HG03565 (cell line): Measurements from ENCODE around the gene DAPP1.

Source experiments
- ATAC-seq: cut with Tn5 transposase; IDR thresholded peaks from one replicate; pipeline ENCODE4 v1.9.1; 2021; ENCODE audit warnings: mild to moderate bottlenecking, moderate library complexity; ENCODE audit not compliant: unreplicated experiment

The DAPP1 gene

DNA sequence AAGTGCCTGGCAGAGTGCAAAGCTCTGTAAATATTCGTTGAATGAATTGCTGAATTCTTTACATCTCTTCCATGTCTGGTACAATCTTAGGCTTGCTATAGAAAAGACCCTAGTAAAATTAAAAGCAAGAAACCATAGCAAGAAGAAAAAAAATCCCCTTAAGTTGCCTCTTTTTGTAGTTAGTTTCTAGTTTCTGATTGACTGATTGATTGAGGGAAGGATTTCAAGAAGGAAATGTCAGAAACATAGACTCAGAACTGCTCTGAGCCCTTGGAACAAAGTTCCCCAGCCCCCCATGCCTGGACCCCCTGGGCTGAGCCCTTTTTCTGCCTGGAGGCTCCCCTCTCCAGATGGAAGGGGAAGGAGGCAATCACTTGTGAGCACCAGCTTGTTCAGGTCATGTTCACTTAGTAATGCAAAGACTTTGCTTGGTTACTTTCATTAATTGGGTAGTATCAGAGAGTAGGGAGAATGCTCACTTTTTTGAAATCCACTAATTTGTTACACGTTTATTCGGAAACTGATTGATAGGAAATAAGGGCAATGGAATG is 35.6 kb downstream of the DAPP1 start:
- ATAC-seq = no peak

DNA sequence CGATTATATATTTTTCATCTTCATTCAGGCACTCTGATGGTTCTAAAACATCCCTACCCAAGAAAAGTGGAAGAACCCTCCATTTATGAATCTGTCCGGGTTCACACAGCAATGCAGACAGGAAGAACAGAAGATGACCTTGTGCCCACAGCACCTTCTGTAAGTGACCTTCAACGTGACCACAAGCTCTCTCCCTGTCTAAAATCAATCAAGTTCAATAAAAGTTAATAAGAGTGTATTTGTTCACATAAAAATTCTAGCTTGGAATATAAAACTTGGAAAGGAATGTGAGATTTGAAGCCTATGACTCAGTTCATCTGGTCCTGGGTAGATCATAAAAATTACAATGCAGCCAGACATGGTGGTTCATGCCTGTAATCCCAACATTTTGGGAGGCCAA is 36.6 kb downstream of the DAPP1 start:
- no peak for ATAC-seq

DNA sequence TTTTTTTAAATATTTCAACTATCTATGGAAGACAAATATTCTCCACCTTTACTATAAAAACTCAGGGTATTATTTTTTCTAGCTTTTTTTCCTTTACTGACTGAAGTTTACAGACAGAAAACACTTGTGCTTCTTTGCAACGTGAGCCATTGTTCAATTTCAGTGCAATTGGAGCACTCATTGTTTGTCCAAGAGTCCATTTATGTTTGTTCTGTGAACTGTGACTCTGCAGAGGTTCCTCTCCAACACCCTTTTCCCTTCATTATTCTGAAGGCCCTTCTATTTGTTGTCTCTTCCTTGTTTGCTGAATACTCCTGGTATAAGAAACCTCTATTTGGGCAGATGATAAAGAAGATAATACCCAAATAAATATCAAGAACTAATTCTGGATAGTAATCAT is 37.4 kb downstream of the DAPP1 start:
- ATAC-seq = no peak

DNA sequence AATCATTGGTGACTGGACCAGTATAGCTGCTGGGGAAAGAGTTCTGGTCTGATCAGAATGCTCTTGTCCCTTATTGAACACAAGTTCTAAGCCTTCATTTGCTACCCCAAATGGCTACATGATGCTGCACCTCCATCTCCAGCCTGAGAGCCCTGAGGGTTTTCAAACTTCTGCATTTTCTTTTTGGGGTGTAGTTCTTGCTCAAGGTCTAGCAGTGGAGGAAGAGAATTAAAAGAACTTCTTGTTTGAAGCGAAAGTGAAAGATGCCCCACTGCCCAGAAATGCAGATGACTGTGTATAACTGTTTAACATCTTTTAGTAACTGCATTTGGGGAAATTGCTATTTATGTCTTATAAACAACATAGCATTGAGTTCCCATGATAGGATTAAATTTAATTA is 39.1 kb downstream of the DAPP1 start:
- peak; percentile 38 for ATAC-seq

DNA sequence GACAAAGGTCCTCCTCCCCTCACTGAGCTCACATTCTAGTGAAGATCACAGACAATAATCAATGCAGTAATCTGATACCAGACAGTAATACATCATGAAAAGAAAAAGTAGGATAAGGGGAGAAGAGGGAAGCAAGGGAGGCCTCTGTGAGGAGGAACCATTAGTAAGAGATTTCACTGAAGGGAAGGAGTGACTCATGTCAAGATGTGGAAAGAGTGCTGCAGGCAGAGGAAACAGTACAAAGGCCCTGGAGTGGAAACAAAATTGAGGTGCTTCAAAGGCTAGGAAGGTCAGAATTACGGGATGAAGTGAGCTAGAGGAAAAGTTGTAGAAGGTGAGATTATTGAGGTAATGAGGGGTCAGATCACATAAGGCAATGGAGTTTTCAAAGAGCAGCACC is 39.5 kb downstream of the DAPP1 start:
- ATAC-seq = no peak

DNA sequence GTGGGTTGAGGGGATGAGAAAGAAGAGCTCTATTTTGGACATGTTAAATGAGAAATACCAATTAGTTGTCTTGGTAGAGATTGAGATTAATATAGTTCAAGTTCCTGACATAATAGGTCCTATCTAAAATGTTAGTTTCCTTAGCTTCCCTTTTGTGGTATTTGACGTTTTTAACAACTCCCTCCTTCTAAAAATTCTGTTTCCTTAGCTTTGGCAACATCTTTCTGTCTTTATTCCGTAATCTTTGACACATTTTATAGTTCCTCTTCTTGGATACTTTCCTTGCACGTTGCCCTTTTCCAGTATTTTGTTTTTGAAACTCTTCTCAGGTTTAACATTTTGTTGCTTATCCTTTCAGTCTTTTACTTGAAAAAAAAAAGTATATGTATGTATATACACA is 40.7 kb downstream of the DAPP1 start:
- ATAC-seq = no peak

DNA sequence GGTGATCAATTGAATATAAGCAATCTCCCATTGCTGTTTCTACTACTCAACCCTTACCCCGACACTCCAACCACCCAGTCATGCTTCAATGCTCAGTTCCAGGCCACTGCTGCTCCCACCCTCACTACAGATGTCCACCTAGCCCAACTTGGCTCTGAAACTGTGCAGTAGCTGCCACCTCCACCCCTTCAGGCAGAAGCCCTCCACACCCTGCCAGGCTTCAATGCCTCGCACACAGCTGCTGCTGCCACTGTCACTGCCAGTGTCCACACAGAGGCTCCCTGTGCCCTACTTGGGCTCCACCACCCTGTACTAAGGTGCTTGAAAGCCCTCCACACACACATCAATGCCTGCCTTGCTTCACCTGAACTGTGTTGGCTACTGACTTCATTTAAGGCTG is 43.0 kb downstream of the DAPP1 start:
- no peak for ATAC-seq

DNA sequence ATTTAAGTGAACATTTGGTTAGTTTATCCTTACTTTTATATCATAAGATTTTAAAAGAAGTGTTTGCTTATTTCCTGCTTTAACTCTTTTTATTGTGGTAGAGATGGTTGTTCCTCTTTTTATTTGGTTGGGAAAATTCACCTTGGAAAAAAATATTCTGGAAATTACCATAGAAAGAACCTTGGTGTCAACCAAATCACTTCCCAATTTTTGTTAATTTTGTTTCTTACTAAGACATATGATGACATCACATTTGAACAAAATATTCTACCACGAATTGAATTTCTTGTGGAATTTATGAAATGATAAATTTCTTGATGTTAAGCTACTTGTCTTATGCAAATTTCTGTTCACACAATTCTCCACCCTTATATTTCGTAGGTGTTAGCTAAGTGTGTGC is 43.9 kb downstream of the DAPP1 start:
- no peak for ATAC-seq

DNA sequence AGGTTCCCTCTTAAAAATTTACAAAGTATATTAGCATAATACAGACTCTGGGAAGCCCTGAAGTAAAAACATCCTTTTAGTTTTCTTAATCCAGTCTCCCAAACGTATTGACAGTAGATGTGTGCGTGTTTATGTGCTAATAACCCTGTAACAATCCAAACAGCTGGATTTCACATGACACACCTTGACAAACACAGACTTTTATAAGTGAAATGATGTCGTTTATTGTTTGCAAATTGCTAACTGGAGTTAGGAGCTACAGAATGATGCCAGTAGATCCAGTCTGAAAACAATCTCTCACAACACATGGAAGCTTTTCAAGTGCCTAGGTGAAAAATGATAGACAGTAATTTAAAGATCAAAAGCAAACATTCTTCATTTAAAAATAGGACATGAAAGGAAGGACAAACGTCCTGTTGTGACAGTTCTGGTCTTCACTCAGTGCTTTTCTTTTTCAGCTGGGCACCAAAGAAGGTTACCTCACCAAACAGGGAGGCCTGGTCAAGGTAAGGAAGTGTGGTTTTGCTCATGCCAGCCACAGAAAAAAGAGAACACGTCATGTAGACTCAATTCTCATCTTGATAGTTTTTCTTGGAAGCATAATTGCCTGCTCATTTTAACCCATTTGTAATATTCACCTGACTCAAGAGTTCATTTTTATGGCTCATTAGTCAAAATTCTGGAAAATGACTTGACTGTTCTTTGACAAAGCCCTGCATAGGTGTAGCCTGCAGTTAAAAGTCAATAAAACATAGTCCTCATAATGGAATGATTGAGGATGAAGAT is 44.7 kb downstream of the DAPP1 start:
- ATAC-seq = peak; percentile 56

DNA sequence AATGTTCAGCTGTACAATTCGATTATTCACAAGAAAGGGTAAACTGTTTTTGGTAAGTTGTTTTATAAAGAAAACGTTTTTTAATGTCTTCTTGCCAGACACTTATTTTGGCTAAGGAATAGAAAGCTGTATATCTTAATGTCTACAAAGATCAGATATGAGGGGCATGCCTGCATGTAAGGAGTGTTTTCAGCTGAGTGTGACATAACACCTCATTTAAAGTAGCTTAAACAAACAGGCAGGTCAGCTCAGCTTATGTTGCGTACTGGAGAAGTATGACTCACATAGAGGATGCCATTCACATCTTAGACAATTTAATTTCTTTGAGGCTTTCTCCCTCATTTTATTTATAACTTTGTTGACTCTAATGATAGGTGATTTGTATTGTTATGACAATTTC is 47.2 kb downstream of the DAPP1 start:
- ATAC-seq = no peak

DNA sequence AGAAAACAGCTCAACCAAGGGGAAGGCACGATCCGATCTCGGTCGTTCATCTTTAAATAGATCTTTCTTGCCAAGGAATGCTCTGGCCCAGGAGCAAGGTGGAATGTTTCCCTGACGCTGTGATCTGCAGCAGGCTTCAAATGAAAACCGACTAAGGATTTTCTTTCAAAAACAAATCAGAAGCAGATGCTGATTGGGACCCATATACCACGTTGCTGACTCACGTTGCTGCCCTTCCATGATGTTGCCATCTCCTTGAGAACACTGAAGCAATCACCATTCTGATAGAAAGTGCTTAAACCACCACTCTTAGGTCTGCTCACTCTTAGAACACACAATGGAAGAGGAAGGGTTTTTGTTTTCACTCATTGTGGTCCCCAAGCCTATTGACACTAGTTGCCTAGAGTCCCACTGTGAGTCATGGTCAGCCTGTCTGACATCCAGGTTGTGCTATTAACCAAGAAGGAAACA is 51.5 kb downstream of the DAPP1 start:
- ATAC-seq = peak; percentile 68

DNA sequence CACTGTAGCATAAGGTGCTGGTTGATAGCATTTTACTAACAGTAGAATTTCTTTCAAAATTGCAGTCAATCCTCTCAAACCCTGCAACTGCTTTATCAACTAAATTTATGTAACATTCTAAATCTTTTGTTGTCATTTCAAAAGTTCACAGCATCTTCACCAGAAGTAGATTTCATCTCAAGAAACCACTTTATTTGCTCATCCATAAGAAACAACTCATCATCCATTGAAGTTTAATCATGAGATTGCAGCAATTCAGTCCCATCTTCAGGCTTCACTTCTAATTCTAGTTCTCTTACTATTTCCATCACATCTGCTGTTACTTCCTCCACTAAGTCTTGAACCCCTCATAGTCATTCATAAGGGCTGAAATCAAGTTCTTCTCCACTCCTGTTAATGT is 55.9 kb downstream of the DAPP1 start:
- ATAC-seq = no peak

DNA sequence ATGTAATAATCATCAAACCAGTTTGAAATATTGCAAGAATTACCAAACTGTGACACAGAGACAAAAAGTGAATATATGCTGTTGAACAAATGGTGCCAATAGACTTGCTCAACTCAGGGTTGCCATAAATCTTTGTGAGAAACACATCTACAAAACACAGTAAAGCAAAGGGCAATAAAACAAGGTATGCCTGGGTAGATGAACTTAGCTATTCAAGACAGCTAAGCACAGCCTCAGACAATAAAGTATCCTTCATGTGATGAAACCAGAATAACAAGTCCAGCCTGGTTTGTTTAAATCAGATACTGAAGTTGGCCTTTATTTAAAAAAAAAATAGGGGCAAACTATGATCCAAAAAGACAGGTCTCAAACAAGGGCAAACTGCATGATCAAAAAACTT is 58.4 kb downstream of the DAPP1 start:
- no peak for ATAC-seq

DNA sequence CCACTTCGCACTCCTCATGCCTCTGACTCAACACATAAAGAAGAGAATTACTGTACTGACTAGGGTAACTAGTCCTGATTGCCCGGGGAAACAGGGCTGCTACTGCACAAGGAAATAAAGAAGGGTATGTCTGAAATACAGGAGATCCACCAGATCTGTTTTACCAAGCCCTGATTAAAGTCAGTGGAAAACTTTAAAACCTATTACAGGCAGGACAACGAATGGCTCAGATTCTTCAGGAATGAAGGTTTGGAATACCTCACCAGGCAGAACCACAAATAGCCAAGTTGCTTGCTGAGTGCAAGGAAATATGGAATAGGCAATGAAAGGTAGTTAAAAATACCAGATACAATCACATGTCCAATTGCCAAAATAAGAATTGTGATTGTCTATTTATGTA is 60.3 kb downstream of the DAPP1 start:
- ATAC-seq = no peak

DNA sequence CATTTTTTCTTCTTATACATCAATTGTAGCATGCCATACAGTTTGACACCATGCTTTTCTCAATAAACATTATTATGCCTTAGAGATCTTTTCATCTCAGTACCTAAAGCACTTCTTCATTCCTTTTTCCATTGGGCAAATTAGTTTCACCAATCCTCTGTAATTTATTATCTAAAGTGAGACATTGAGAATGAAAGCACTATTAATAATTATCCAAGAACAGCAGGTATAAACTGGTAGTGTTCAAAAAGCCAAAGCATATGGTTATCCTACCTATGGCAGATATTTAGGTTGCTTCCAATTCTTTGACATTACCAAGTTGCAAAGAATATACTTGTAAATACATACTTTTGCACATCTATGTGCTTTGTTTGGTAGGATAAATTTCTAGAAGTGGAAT is 62.0 kb downstream of the DAPP1 start:
- ATAC-seq = no peak

DNA sequence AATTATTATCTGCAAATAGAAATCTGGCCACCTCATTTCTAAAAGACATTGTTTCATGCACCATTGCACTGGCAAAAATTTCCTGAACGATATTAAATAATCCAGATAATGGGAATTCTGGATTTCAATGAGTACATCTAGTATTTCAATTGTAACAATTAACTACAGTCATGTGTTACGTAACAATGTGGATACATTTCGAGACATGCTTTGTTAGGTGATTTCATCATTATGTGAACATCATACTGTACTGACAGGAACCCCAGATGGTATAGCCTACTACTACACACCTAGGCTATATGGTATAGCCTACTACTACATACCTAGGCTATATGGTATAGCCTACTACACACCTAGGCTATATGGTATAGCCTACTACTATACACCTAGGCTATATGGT is 62.8 kb downstream of the DAPP1 start:
- no peak for ATAC-seq

DNA sequence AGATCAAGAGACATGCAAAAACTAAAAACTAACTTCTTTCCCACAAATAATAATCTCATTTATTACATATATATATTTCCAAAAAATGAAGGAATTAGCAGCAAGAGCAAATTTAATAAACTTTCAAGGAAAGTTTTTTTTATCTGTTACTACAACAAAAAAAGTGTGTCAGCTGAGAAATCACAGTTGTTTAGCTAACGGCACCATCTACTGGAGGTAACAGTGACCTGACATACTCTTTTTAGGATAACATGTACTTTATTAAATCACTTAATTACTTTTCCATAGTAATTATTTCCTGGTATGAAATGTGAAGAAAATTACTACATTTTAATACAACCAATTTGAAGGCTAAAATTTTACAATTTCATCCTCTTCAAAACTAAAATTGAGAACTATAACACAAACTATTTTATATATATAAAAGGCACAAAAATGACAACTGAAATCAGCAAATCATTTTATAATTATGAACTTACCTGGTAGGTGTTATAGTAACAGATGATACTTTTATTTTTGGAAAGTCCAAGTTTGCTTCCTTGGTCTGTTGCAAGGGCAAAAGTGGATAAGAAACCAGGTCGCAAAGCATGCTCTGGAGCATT is 68.5 kb downstream of the DAPP1 start:
- peak; percentile 51 for ATAC-seq

DNA sequence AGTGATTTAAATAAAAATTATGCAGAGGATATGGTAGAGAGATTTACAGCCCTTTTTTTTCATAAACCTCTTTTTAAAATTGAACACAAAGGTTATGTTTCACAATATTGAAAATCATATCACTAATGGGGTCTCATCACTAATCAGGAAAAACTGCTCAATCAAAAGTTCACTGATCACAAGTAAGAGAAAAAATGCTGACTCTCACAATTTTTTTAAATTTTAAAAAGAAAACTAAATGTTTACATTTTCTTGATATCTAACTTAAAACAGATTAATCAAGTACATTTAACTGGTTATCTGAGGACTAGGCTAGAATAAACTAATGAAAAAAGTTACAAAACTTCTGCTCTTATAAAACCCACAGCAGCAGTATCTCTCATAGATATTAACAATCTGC is 69.1 kb downstream of the DAPP1 start:
- no peak for ATAC-seq

DNA sequence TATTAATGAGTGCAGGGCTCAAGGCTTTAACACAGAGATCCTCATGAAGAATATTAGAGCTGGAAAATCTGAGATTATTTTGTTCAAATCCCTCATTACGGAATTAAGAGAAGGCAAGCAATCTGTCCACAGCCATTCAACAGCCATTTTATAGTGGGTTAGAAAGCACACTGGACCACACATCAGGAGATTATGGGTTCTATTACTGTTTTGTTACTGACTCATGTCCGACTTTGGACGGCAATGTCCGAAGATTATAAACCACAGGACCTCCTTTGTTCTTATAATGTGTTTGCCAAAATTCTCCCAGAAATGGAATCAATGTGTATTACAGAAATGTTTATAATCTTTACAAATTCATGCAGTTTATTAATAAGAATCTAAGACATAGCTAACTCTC is 69.5 kb downstream of the DAPP1 start:
- ATAC-seq = no peak

DNA sequence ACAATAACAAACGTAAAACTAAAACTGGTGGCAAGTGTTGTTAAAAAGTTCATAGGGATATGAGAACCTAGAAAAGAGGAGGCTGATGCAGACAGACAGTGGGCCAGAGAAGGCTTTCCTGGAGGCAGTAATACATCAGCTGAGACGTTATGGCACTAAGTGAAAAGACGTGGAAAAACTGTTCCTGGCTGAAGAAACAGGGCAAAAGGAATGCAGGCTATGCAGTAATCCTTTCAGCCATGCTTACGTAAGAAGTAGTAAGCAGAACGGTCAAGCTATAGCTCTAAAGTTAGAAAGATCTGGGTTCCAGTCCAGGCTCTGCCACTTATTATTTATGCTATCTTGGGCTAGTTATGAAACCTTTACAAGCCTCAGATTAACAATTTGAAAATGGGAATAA is 71.2 kb downstream of the DAPP1 start:
- ATAC-seq = no peak

DNA sequence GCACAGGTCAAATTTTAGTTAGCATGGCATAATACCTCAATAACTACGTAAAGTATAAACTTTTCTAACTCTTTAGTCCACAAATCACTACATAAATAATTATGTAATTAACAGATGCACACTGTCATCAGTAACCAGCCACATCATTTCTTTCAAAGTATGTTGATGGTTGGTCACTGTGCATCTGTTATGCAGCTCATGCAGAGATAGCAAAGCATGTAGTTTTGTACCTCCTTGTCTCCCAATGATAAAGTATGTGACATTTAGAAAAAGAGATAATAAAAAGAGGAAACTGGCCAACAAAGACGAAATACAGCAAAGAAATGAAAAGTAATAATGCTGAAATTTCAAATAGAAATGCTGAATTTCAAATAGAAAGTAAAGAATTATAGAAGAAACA is 74.7 kb downstream of the DAPP1 start:
- ATAC-seq = no peak

DNA sequence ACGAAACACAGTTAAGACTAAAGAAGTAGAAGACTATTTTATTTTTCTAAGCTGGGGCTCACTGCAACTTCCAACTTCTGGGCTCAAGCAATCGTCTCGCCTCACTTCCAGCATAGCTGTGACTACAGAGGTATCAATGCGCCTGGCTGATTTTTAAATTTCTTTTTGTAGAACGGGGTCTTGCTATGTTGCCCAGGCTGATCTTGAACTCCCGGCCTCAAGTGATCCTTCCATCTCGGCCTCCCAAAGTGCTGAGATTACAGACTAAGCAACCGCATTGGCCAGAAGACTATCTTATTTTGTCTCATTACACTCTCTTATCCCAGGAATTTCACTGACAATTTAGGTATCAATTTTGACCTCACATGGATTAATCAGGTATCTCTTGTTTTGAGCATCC is 76.4 kb downstream of the DAPP1 start:
- no peak for ATAC-seq

DNA sequence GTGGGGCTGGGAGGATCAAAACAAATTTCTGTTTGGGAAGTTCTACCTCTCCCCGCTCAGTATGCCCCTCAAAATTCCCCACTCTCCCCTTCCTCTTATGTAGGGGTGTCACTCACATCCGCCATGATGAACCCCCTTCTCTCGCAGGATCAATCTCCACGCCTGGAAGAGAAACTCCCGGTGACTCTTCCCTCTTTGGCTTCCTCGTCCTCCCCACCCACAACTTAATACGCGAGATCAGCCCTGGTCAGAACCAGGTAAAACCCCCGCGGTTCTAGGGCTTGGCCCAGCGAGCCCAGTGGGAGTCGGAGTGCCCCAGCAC is 77.2 kb downstream of the DAPP1 start:
- no peak for ATAC-seq
